IPS-20b (cell line): ENCODE data around the gene CLASP1.
"Not testable (repeated sequence)": the region's sequence is repeated elsewhere in the genome, so short reads cannot be mapped to it uniquely, and the experiment has no call there.

ENCODE experiments used
- H3K27ac ChIP-seq: one replicate; pipeline ENCODE4 v1.5.1; 2013; ENCODE audit warnings: low read length
- H3K27me3 ChIP-seq: 2 replicates; pipeline ENCODE4 v1.6.1; 2013; ENCODE audit warnings: mild to moderate bottlenecking, low read length, inconsistent platforms; ENCODE audit not compliant: insufficient read depth
- H3K36me3 ChIP-seq: 2 replicates; pipeline ENCODE4 v1.6.1; 2013; ENCODE audit warnings: low read depth, mild to moderate bottlenecking, inconsistent platforms, low read length, moderate library complexity; ENCODE audit not compliant: insufficient read depth
- H3K4me1 ChIP-seq: 2 replicates; pipeline ENCODE4 v1.6.1; 2013; ENCODE audit warnings: mild to moderate bottlenecking, control low read depth, inconsistent platforms, low read length, moderate library complexity; ENCODE audit not compliant: insufficient read depth
- H3K4me3 ChIP-seq: 2 replicates; pipeline ENCODE4 v1.5.1; 2013; ENCODE audit warnings: mild to moderate bottlenecking, low read length, inconsistent platforms
- H3K9ac ChIP-seq: 2 replicates; pipeline ENCODE4 v1.6.1; 2013; ENCODE audit warnings: low read depth, mild to moderate bottlenecking, inconsistent platforms, low read length, moderate library complexity
- H3K9me3 ChIP-seq: 2 replicates; pipeline ENCODE4 v1.6.1; 2013; ENCODE audit warnings: mild to moderate bottlenecking, low read depth, low read length, inconsistent platforms; ENCODE audit not compliant: insufficient read depth

CLASP1 gene

GRCh38 chr2:121570036-121570666, 79.1 kb downstream of the CLASP1 start:
- Histone ChIP-seq H3K27me3 (no peaks in the 10 kb centered on the region), H3K27ac (no peak overlapping the region)

GRCh38 chr2:121567957-121568409, 81.3 kb downstream of the CLASP1 start:
- no peak overlapping the region for H3K9ac ChIP-seq
- peaks cover 7% of the 10 kb centered on the region; the same call in 1 of the 2 replicates for H3K9me3 ChIP-seq
- no peaks in the 10 kb centered on the region for H3K4me1 ChIP-seq
- H3K36me3 ChIP-seq = no peaks in the 10 kb centered on the region
- no peak overlapping the region for H3K27ac ChIP-seq
- H3K27me3 ChIP-seq = no peaks in the 10 kb centered on the region
- no peak overlapping the region for H3K4me3 ChIP-seq

More at GRCh38 chr2:121570036-121570666, 79.1 kb downstream of the CLASP1 start:
- H3K9me3 ChIP-seq = no peaks in the 10 kb centered on the region
- no peaks in the 10 kb centered on the region for H3K36me3 ChIP-seq
- H3K9ac ChIP-seq = no peak overlapping the region
- H3K4me1 ChIP-seq = no peaks in the 10 kb centered on the region
- H3K4me3 ChIP-seq = no peak overlapping the region

GRCh38 chr2:121567452-121567851, 81.8 kb downstream of the CLASP1 start:
- Histone ChIP-seq H3K4me3 (no peak overlapping the region), H3K27ac (no peak overlapping the region), H3K27me3 (no peaks in the 10 kb centered on the region), H3K9me3 (peaks cover 7% of the 10 kb centered on the region; the same call in 1 of the 2 replicates), H3K4me1 (no peaks in the 10 kb centered on the region), H3K9ac (no peak overlapping the region), H3K36me3 (no peaks in the 10 kb centered on the region)

GRCh38 chr2:121565389-121566250, 83.6 kb downstream of the CLASP1 start:
- Histone ChIP-seq H3K9me3 (peaks cover 7% of the 10 kb centered on the region; the same call in 1 of the 2 replicates), H3K9ac (no peak overlapping the region), H3K27me3 (no peaks in the 10 kb centered on the region), H3K36me3 (no peaks in the 10 kb centered on the region), H3K4me3 (no peak overlapping the region), H3K4me1 (no peaks in the 10 kb centered on the region), H3K27ac (no peak overlapping the region)

- Histone ChIP-seq H3K4me1 (no peaks in the 10 kb centered on the region), H3K9me3 (peaks cover 7% of the 10 kb centered on the region; the same call in 1 of the 2 replicates), H3K27me3 (no peaks in the 10 kb centered on the region), H3K36me3 (no peaks in the 10 kb centered on the region), H3K9ac (no peak overlapping the region), H3K4me3 (no peak overlapping the region), H3K27ac (no peak overlapping the region)
Observed at GRCh38 chr2:121564905-121565304, 84.4 kb downstream of the CLASP1 start.

GRCh38 chr2:121563754-121564153, 85.5 kb downstream of the CLASP1 start:
- not testable (repeated sequence) for H3K4me1 ChIP-seq, H3K9me3 ChIP-seq, H3K36me3 ChIP-seq, H3K4me3 ChIP-seq, H3K9ac ChIP-seq, H3K27me3 ChIP-seq, H3K27ac ChIP-seq

- no peaks in the 10 kb centered on the region for H3K4me1 ChIP-seq
- no peaks in the 10 kb centered on the region for H3K36me3 ChIP-seq
- no peak overlapping the region for H3K9ac ChIP-seq
- peaks cover 7% of the 10 kb centered on the region; the same call in 1 of the 2 replicates for H3K9me3 ChIP-seq
- H3K27ac ChIP-seq = no peak overlapping the region
- no peaks in the 10 kb centered on the region for H3K27me3 ChIP-seq
- no peak overlapping the region for H3K4me3 ChIP-seq
Observed at GRCh38 chr2:121562269-121563176, 86.7 kb downstream of the CLASP1 start.

- no peak overlapping the region for H3K9ac ChIP-seq
- H3K27ac ChIP-seq = no peak overlapping the region
Observed at GRCh38 chr2:121561617-121562268, 87.5 kb downstream of the CLASP1 start.

GRCh38 chr2:121558329-121558728, 90.9 kb downstream of the CLASP1 start:
- Histone ChIP-seq H3K27ac (no peak overlapping the region), H3K36me3 (no peaks in the 10 kb centered on the region), H3K4me1 (peaks cover 6% of the 10 kb centered on the region), H3K4me3 (no peak overlapping the region), H3K9me3 (no peaks in the 10 kb centered on the region), H3K9ac (no peak overlapping the region), H3K27me3 (no peaks in the 10 kb centered on the region)

More at GRCh38 chr2:121561617-121562268, 87.5 kb downstream of the CLASP1 start:
- H3K27me3 ChIP-seq = no peaks in the 10 kb centered on the region
- no peaks in the 10 kb centered on the region for H3K4me1 ChIP-seq
- H3K4me3 ChIP-seq = no peak overlapping the region
- H3K9me3 ChIP-seq = peaks cover 7% of the 10 kb centered on the region; the same call in 1 of the 2 replicates
- no peaks in the 10 kb centered on the region for H3K36me3 ChIP-seq

GRCh38 chr2:121555008-121555407, 94.3 kb downstream of the CLASP1 start:
- no peaks in the 10 kb centered on the region for H3K27me3 ChIP-seq
- H3K4me1 ChIP-seq = peaks cover 13% of the 10 kb centered on the region
- H3K9me3 ChIP-seq = no peaks in the 10 kb centered on the region
- no peak overlapping the region for H3K27ac ChIP-seq
- no peaks in the 10 kb centered on the region for H3K36me3 ChIP-seq
- H3K4me3 ChIP-seq = no peak overlapping the region
- no peak overlapping the region for H3K9ac ChIP-seq
